Thoracic aorta (tissue), 2 donors: ENCODE data around the gene RRM2. TPM values are rescaled to one million over a fixed set of nuclear protein-coding genes. Genes with fewer than 3 reads are reported as not detected.

ENCODE experiments used
- ATAC-seq: fragments of 150-250 bp; one replicate; pipeline ENCODE4 v1.8.0; 2017; ENCODE audit warnings: low read depth; ENCODE audit not compliant: insufficient number of reproducible peaks, low FRiP score
- DNase-seq: peaks from one replicate; pipeline ENCODE4 v3.0.0-alpha.2; 2020; ENCODE audit warnings: low spot score
- H3K27ac ChIP-seq, 2 donors: fragments of 200-600 bp; sonication (generic); 1 replicate in 1 of 2; 2 replicates in 1 of 2; pipeline ENCODE4 v1.5.1; 2016; ENCODE audit warnings: mild to moderate bottlenecking in 2 of 2, moderate library complexity in 2 of 2
- H3K27me3 ChIP-seq: fragments of 200-600 bp; sonication (generic); replicated peaks from 2 replicates; pipeline ENCODE4 v1.6.0; 2016; ENCODE audit warnings: mild to moderate bottlenecking; ENCODE audit not compliant: insufficient read depth
- H3K36me3 ChIP-seq: fragments of 200-600 bp; sonication (generic); one replicate; pipeline ENCODE4 v1.5.1; 2016
- H3K4me1 ChIP-seq, 2 donors: fragments of 200-600 bp; sonication (generic); 1 replicate in 1 of 2; 2 replicates in 1 of 2; pipeline versions ENCODE4 v1.5.1 to v1.6.0; 2016; ENCODE audit warnings: low read depth in 2 of 2, mild to moderate bottlenecking in 1 of 2; ENCODE audit not compliant: control insufficient read depth in 1 of 2
- H3K4me3 ChIP-seq: fragments of 200-600 bp; sonication (generic); 2 replicates; pipeline ENCODE4 v1.5.1; 2016; ENCODE audit warnings: mild to moderate bottlenecking
- H3K9me3 ChIP-seq: fragments of 200-600 bp; sonication (generic); 2 replicates; pipeline ENCODE4 v1.5.1; 2016
- total RNA-seq, 2 donors: library from RNA; depleted of rRNA; stranded (reverse); fragments of >200 nt; gene quantifications; one replicate each; pipeline versions ENCODE4 v1.1.0 to v1.2.3, GENCODE V29; 2016
- TF ChIP-seq, protein P1 (sequence below): fragments of 200-600 bp; sonication (generic); IDR thresholded peaks from one replicate; pipeline ENCODE4 v1.5.1; 2019; ENCODE audit warnings: antibody characterized with exemption

Gene RRM2
- total RNA-seq, 2 donors from 2014 or later = 0.92 to 1.2 TPM

DNA sequence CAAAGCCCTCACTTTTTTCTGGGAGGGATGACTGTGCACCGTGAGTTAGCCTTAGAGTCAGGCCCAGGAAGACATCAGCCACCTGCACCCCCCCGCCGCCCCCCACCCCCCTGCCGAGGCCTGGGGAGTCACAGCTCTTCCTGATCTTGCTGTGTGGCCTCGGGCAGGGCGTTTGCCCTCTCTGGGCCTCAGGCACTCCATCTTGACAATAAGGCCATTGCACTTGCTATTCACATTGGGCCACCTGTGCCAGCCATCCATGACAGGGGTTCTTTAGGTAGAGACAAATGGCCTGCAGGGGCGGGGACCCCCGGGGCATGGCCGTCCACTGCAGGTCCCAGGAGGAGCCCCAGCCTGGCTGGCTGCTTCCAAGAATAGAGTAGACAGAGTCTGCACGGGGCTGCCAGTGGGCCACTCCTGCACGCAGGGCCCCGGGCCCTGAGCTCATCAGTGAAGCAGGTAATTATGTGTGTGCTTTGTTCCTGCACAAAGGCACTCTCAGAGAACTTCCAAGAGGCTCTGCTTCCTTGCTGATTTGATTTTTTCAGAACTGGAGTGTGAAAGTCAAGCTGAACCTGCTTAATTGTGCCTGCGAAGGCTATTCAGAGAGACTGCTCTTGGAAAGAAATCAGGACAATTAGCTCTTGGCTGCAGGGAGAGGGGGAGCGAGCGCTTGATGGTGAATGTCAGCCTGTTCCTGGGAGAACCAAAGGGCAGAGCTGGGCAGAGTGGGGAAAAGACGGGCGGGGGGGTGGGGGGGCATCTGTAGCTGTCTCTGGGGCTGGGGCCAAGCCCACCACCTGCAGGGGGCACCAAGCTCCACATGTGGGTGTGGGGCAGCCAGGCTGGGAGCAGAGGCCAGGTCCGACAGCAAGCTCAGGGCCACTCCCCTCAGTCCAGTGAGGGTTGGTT is 40.3 kb downstream of the RRM2 start:
- no peak for ATAC-seq
- no peak for DNase-seq
- TF ChIP-seq, protein P1, sequence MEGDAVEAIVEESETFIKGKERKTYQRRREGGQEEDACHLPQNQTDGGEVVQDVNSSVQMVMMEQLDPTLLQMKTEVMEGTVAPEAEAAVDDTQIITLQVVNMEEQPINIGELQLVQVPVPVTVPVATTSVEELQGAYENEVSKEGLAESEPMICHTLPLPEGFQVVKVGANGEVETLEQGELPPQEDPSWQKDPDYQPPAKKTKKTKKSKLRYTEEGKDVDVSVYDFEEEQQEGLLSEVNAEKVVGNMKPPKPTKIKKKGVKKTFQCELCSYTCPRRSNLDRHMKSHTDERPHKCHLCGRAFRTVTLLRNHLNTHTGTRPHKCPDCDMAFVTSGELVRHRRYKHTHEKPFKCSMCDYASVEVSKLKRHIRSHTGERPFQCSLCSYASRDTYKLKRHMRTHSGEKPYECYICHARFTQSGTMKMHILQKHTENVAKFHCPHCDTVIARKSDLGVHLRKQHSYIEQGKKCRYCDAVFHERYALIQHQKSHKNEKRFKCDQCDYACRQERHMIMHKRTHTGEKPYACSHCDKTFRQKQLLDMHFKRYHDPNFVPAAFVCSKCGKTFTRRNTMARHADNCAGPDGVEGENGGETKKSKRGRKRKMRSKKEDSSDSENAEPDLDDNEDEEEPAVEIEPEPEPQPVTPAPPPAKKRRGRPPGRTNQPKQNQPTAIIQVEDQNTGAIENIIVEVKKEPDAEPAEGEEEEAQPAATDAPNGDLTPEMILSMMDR = no peak
- Histone ChIP-seq H3K4me3 (no peak overlapping the region), H3K4me1 (no peaks in the 10 kb centered on the region), H3K27me3 (no peaks in the 10 kb centered on the region), H3K9me3 (no peaks in the 10 kb centered on the region), H3K27ac (no peak overlapping the region), H3K36me3 (no peaks in the 10 kb centered on the region)

DNA sequence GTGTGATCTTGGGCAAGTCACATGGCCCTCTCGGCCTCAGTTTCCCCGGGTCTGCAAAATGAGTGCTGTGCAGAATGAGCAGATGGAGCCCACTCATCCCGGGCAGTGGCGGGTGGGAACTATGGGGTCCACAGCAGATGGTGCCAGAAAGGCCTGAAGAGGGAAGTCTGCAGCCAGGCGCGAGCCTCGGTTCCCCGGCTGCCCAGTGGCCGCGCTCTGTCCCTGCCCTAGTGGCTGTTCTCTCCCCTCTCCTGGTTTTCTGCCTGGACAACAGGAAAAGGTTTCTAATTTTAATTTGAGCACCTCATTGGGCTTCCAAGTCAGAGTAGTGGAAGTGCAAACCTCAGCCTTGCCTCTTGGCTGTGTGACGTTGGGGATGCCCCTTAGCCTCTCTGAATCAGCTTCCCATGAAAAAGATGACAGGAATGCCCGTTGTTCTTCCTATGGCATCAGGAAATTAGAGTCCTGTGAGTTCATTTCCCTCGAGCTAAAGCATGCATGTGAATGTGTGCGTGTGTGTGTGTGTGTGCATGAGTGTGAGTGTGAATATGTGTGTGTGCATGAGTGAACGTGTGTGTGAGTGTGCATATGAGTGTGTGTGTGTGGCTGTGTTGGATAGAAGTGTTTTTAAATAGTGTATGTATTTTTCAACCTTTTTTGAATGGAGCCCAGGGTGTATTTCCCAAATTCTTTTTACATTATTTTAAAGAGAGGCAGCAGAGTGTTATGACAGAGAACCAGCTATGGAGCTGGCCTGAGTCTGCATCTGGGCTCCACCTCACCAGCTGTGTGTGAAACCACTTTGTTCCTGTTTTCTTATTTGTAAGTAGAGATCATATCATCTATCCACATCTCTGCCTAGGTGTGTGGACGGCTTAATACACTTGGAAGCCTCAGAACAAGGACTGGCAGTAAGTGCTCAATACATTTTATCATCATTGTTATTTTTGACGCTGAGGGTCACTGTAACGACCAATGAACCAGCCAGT is 41.3 kb downstream of the RRM2 start:
- no peaks in the 10 kb centered on the region for H3K4me1 ChIP-seq
- no peak overlapping the region for H3K27ac ChIP-seq
- no peak overlapping the region for H3K4me3 ChIP-seq
- DNase-seq = no peak
- H3K27me3 ChIP-seq = no peaks in the 10 kb centered on the region
- no peaks in the 10 kb centered on the region for H3K36me3 ChIP-seq
- no peaks in the 10 kb centered on the region for H3K9me3 ChIP-seq
- TF ChIP-seq, protein P1 = no peak
- ATAC-seq = no peak

DNA sequence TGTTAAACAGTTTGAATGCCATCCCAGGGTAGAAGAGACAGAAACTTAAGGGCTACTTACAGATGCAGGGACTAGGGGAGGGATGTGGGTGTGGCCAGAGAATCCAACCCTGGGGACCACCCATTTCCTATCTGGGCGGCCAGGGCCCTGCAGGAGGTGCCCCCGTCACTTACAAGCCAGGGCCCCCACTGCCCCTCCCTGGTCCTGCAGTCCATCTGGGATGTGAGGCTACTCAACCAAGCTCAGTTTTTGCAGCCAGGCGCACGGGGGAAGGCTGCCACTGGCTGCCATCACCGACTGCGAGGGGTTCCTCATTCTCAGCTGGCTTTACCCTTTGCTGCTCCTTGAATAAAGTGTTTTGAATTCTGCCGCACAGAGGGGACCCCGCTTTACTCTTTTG is 42.1 kb downstream of the RRM2 start:
- TF ChIP-seq, protein P1 = no peak

DNA sequence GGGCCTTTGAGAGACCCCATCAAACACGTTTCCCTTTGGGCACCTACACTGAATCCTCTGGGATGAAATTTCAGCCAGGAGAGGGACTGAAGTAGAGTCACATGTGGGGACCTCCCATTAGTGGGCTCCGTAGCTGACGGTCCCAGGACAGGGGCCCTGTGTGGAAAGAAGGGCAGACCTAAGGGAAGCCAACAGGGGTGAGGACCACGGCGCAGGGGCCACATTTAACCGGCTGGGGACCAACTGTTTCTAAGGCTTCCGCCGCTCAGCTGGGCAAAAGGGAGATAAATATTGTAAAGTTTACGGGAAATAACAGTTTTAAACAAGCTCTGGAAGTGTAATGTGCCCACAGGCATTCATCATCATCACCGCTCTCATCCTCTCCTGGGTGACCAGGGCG is 42.7 kb downstream of the RRM2 start:
- H3K4me1 ChIP-seq = no peaks in the 10 kb centered on the region
- H3K4me3 ChIP-seq = no peak overlapping the region
- no peaks in the 10 kb centered on the region for H3K27me3 ChIP-seq
- DNase-seq (no peak), ATAC-seq (no peak)
- no peaks in the 10 kb centered on the region for H3K36me3 ChIP-seq
- H3K27ac ChIP-seq = no peak overlapping the region
- TF ChIP-seq, protein P1 = no peak
- H3K9me3 ChIP-seq = no peaks in the 10 kb centered on the region

More for the DNA sequence above, 42.1 kb downstream of the RRM2 start:
- ATAC-seq (no peak), DNase-seq (no peak)
- Histone ChIP-seq H3K27me3 (no peaks in the 10 kb centered on the region), H3K4me3 (no peak overlapping the region), H3K27ac (no peak overlapping the region), H3K4me1 (no peaks in the 10 kb centered on the region), H3K36me3 (no peaks in the 10 kb centered on the region), H3K9me3 (no peaks in the 10 kb centered on the region)
